IPS DF 6.9 (cell line): Measurements from ENCODE around the gene SAYSD1.
A peak's percentile ranks its signal among the peaks of the same experiment; 100 is the strongest.

ENCODE experiments used
- DNase-seq: peaks from one replicate; pipeline ENCODE4 v3.0.0-alpha.2; 2013; ENCODE audit warnings: low read depth, low spot score
- H3K27ac ChIP-seq: one replicate; pipeline ENCODE4 v1.5.1; 2013; ENCODE audit warnings: low read length, control low read depth
- H3K27me3 ChIP-seq: 2 replicates; pipeline ENCODE4 v1.6.1; 2013; ENCODE audit warnings: mild to moderate bottlenecking, low read length; ENCODE audit not compliant: control insufficient read depth, insufficient read depth
- H3K36me3 ChIP-seq: 2 replicates; pipeline ENCODE4 v1.6.1; 2013; ENCODE audit warnings: low read length; ENCODE audit not compliant: control insufficient read depth, insufficient read depth
- H3K4me1 ChIP-seq: 2 replicates; pipeline ENCODE4 v1.6.1; 2013; ENCODE audit warnings: low read length; ENCODE audit not compliant: control insufficient read depth, insufficient read depth
- H3K4me3 ChIP-seq: 2 replicates; pipeline ENCODE4 v1.5.1; 2013; ENCODE audit warnings: mild to moderate bottlenecking, low read length
- H3K9me3 ChIP-seq: 2 replicates; pipeline ENCODE4 v1.6.1; 2013; ENCODE audit warnings: low read length, inconsistent platforms; ENCODE audit not compliant: control insufficient read depth, insufficient read depth
- WGBS: extraction: QIAGEN DNeasy Blood & Tissue Kit; methylation state at CpG from one replicate; pipeline ENCODE4 v1.1.7; 2013; ENCODE audit warnings: mixed read lengths, missing lambda C conversion rate; ENCODE audit not compliant: insufficient read length, insufficient coverage; 5-methylcytosine and 5-hydroxymethylcytosine counted together

Gene SAYSD1

GRCh38 chr6:39108041-39108839 is 6.7 kb downstream of the SAYSD1 start:
- no peak for DNase-seq
- Histone ChIP-seq H3K9me3 (no peaks in the 10 kb centered on the region), H3K36me3 (no peaks in the 10 kb centered on the region; the same call in 1 of the 2 replicates), H3K4me3 (no peak overlapping the region), H3K27ac (no peak overlapping the region), H3K27me3 (no peaks in the 10 kb centered on the region), H3K4me1 (no peaks in the 10 kb centered on the region)
- WGBS, result no CpG with 5 or more reads among the region's 7 CpGs

- Histone ChIP-seq H3K27me3 (no peaks in the 10 kb centered on the region), H3K4me3 (no peak overlapping the region), H3K4me1 (no peaks in the 10 kb centered on the region), H3K27ac (no peak overlapping the region), H3K9me3 (no peaks in the 10 kb centered on the region), H3K36me3 (no peaks in the 10 kb centered on the region; the same call in 1 of the 2 replicates)
- no peak for DNase-seq
- WGBS, result no CpG with 5 or more reads among the region's 2 CpGs
These were observed 7.3 kb downstream of the SAYSD1 start for GRCh38 chr6:39107641-39108040.

GRCh38 chr6:39107034-39107433 is 8.0 kb downstream of the SAYSD1 start:
- Histone ChIP-seq H3K27ac (no peak overlapping the region), H3K4me3 (no peak overlapping the region), H3K36me3 (no peaks in the 10 kb centered on the region; the same call in 1 of the 2 replicates), H3K4me1 (no peaks in the 10 kb centered on the region), H3K9me3 (no peaks in the 10 kb centered on the region), H3K27me3 (no peaks in the 10 kb centered on the region)
- DNase-seq, result no peak
- no CpG with 5 or more reads among the region's 4 CpGs for WGBS

GRCh38 chr6:39104528-39104927 is 10.5 kb downstream of the SAYSD1 start:
- H3K27ac ChIP-seq, result no peak overlapping the region
- H3K36me3 ChIP-seq, result no peaks in the 10 kb centered on the region; the same call in 1 of the 2 replicates
- no peak for DNase-seq
- no peaks in the 10 kb centered on the region for H3K27me3 ChIP-seq
- no peaks in the 10 kb centered on the region for H3K4me1 ChIP-seq
- WGBS, result no CpG with 5 or more reads among the region's 4 CpGs
- H3K4me3 ChIP-seq, result no peak overlapping the region
- no peaks in the 10 kb centered on the region for H3K9me3 ChIP-seq

GRCh38 chr6:39102821-39103136 is 12.2 kb downstream of the SAYSD1 start:
- Histone ChIP-seq H3K27me3 (no peaks in the 10 kb centered on the region), H3K36me3 (no peaks in the 10 kb centered on the region), H3K4me3 (no peak overlapping the region), H3K4me1 (no peaks in the 10 kb centered on the region), H3K9me3 (no peaks in the 10 kb centered on the region), H3K27ac (no peak overlapping the region)
- DNase-seq, result no peak
- no CpG with 5 or more reads among the region's 1 CpG for WGBS

- Histone ChIP-seq H3K27me3 (no peaks in the 10 kb centered on the region), H3K4me3 (no peak overlapping the region), H3K27ac (no peak overlapping the region), H3K36me3 (no peaks in the 10 kb centered on the region), H3K4me1 (no peaks in the 10 kb centered on the region), H3K9me3 (no peaks in the 10 kb centered on the region)
- WGBS, result no CpG with 5 or more reads among the region's 12 CpGs
- peak; percentile 55 for DNase-seq
These were observed 12.7 kb downstream of the SAYSD1 start for GRCh38 chr6:39102071-39102820.

- H3K9me3 ChIP-seq, result no peaks in the 10 kb centered on the region
- DNase-seq, result no peak
- H3K27ac ChIP-seq, result no peak overlapping the region
- no peaks in the 10 kb centered on the region for H3K36me3 ChIP-seq
- H3K27me3 ChIP-seq, result no peaks in the 10 kb centered on the region
- no CpG with 5 or more reads among the region's 3 CpGs for WGBS
- no peaks in the 10 kb centered on the region for H3K4me1 ChIP-seq
- H3K4me3 ChIP-seq, result no peak overlapping the region
These were observed 14.6 kb downstream of the SAYSD1 start for GRCh38 chr6:39100358-39100757.

GRCh38 chr6:39095578-39095977 is 19.4 kb downstream of the SAYSD1 start:
- Histone ChIP-seq H3K4me1 (no peaks in the 10 kb centered on the region), H3K36me3 (no peaks in the 10 kb centered on the region), H3K4me3 (no peak overlapping the region)

GRCh38 chr6:39093149-39093708 is 21.8 kb downstream of the SAYSD1 start:
- Histone ChIP-seq H3K4me3 (no peak overlapping the region), H3K27ac (no peak overlapping the region), H3K27me3 (no peaks in the 10 kb centered on the region), H3K9me3 (no peaks in the 10 kb centered on the region), H3K4me1 (no peaks in the 10 kb centered on the region; the same call in 1 of the 2 replicates), H3K36me3 (no peaks in the 10 kb centered on the region)
- no peak for DNase-seq
- WGBS, result no CpG with 5 or more reads among the region's 4 CpGs

More at GRCh38 chr6:39095578-39095977, 19.4 kb downstream of the SAYSD1 start:
- H3K27me3 ChIP-seq, result no peaks in the 10 kb centered on the region
- no peak for DNase-seq
- H3K27ac ChIP-seq, result no peak overlapping the region
- H3K9me3 ChIP-seq, result no peaks in the 10 kb centered on the region

- no peak overlapping the region for H3K27ac ChIP-seq
- DNase-seq, result no peak
These were observed 22.9 kb downstream of the SAYSD1 start for GRCh38 chr6:39092124-39092523.

More at GRCh38 chr6:39092124-39092523, 22.9 kb downstream of the SAYSD1 start:
- no peak overlapping the region for H3K4me3 ChIP-seq
- H3K9me3 ChIP-seq, result no peaks in the 10 kb centered on the region
- no peaks in the 10 kb centered on the region for H3K27me3 ChIP-seq
- H3K36me3 ChIP-seq, result no peaks in the 10 kb centered on the region
- no peaks in the 10 kb centered on the region; the same call in 1 of the 2 replicates for H3K4me1 ChIP-seq
- WGBS, result no CpG with 5 or more reads among the region's 1 CpG
